IPS DF 19.7 (cell line): ENCODE measurements around the gene DDX31.

ENCODE experiments used
- DNase-seq: peaks from one replicate; pipeline ENCODE4 v3.0.0-alpha.2; 2013; ENCODE audit warnings: low read depth, low spot score

Gene DDX31

DNA sequence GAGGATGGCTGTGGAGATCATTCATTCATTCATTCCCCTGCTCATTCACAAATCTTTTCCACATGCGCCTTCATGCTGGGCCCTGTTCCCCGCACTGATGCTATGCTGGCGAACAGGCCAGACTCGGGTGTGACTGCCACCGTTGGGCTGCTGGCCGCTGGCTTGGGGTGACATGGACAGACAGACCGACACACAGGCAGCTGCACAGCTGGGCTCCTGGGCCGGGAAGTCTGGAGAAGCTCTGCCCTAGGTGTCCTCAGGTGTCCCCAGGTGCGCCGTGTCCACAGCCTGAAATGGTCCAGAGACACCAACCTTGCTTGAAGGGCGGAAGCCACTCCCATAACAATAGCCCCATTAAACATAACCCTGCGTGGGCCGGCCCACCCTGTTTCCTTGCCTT, 122.3 kb downstream of the DDX31 start:
- no peak for DNase-seq

DNA sequence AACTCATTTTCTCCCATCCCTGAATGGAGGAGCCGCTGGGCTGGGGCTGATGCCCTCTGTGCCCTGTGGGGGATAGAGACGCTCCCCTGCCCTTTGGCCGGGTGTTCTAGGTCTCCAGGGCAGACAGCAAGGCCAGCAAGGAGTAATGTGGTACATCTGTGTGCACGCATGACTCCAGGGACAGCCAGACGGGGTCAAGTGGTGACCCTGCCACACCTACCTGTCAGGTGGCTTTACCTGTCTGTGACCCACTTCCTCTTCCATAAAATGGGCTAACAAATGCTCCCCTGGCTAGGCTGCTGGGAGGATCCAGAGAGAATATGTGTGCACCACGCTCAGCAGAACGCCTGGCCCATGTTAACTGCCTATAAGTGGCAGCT, 122.7 kb downstream of the DDX31 start:
- no peak for DNase-seq

DNA sequence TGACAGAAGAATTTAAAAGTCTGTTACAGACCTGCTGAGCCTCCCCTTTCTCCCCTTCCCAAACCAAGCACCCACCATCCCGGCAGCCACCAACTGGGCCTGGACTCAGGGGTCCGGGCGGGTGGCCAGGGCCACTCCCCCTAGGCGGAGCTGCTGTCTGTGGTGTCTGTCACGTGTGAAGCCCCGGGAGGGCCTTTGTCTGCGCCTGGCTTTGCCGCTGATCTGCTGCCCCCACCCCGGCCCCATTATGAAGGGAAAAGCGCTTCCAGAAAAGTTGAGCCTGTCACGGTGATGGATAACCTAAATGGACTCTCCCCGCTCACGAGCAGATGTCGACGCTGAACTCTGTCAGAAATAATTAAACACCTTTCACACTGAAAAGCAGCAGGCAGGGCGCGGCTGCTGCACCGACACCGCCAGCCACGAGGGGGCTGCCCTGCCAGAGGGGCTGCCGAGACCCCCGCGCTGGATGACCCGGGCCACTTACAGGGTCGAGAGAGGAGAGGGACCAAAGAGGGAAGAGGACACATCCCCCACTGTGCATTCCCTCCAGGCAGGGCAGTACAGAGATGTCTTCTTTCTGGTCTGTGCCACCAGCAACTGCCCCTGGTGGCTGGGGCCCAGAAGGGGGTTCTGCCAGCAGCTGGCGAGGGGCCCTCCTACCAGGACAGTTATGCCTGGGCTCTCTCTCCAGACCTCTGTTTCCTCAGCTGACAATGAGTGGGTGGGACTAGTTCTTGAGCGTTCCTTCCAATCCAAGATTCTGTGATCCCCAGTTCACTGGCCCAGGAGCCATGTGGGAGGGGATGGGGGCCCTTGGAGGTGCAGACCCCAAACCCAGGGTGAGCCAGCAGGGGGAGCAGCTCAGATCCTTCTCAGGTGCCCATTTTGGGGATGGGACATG, 123.4 kb downstream of the DDX31 start:
- peak; percentile 23 for DNase-seq

DNA sequence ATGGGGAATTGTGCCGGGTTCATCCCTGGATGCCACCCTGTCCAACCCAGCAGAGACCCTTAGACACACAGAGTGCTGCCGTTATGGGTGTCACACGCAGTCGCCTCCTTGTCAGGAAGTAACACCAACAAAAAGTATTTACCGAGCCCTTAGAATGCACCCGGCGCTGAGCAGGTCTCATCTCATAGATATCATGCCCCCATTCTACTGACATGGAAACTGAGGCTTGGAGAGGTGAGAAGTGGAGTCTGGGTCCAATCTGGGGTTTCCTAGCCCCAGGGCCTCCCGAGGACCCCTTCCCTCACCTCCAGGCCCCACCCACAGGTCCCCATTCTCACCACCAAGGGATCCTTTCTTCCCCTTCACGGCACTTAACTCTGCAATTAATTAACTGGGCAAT, 124.2 kb downstream of the DDX31 start:
- DNase-seq, result no peak

DNA sequence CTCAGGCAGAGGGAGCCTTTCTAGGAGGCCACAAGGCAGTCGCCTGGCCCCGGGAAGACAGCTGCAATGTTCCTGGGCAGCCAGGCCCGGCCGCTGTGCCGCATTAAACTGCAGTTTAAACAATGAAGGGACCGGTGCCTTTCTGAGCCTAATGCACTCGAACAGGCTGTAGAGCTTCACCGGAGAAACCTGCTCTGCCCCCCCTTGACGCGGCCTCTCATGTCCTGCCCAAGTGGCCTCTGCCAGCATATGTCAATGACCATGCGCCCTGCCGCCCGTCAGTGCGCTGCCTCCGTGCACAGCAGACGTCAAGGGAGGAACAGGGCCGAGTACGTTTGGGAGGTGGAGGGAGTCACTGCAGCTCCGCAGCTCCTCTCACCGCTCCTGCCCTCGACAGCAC, 125.8 kb downstream of the DDX31 start:
- no peak for DNase-seq

DNA sequence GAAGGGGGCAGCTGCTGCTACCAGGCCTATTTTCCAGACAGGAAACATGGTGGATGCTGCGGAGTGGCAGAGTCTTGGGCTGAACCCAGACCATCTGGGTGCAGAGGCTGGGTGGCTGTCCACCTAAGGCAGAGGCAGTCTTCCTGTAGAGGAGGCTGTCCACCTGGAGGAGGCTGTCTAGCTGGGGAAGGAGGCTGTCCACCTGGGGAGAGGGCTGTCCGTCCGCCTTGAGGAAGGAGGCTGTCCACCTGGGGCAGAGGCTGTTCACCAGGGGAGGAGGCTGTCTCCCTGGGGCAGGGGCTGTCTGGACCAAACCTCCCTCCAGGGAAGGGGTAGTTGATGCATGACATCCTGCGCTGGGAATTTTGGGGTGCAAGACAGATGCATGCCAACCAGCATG, 126.5 kb downstream of the DDX31 start:
- no peak for DNase-seq
